GM08714 (cell line): ENCODE results near the gene KRT5.

Experiments
- H3K4me3 ChIP-seq: fragments of 200-500 bp; sonication (Bioruptor generic); 2 replicates; pipeline ENCODE4 v1.5.1; 2014; ENCODE audit warnings: mild to moderate bottlenecking, low read length, inconsistent platforms
- ZNF274 ChIP-seq: IDR thresholded peaks from 2 replicates; pipeline ENCODE4 v1.6.1; 2012; ENCODE audit warnings: mild to moderate bottlenecking, low read depth, low read length

The KRT5 gene

DNA sequence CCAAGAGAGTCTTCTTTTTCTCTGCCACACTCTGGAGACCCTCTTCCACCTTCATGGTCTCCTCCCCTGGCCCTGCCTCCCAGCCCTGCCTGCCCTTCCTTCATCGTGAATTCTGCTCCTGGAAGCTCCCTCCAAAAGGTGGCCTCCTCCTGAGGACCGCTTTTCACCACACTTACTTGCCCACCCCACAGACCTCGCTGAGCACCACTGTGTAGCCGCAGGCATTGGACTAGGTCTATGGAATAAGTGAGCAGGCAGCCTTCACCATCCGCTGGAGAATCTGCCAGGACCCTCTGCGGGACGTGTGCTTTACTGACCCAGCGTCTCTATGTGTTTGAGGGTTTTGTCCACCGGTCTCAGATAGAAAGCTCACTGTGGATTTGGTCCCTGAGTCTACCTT lies 9.7 kb upstream of the KRT5 start:
- no peak overlapping the region for H3K4me3 ChIP-seq
- TF ChIP-seq ZNF274: no peak

GRCh38 chr12:52529417-52529816 lies 9.2 kb upstream of the KRT5 start:
- H3K4me3 ChIP-seq: no peak overlapping the region
- TF ChIP-seq ZNF274: no peak

DNA sequence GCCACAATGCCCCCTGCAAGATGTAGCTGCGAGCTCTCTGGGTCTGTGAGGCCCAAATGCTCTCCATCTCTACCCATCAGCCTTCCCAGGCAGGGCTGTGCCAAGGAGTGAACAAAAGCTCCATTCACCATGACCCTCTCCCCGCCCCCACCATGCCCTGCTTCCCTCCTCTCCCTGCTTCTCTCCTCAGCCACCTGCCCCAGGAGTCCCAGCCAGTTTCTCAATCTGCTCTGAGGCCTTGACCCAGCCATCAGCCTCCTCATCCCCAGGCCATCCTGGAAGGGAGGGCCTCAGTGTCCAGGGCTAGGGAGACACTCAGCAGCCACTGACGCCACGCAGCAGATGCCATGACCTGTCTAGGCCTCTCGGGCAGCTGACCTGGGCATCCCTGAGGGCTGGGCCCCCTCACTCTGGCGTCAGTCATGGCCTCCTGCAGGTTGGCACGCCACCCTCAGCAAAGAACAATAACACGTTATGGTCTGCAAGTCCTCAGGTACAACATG lies 8.5 kb upstream of the KRT5 start:
- TF ChIP-seq ZNF274: no peak
- H3K4me3 ChIP-seq: no peak overlapping the region

DNA sequence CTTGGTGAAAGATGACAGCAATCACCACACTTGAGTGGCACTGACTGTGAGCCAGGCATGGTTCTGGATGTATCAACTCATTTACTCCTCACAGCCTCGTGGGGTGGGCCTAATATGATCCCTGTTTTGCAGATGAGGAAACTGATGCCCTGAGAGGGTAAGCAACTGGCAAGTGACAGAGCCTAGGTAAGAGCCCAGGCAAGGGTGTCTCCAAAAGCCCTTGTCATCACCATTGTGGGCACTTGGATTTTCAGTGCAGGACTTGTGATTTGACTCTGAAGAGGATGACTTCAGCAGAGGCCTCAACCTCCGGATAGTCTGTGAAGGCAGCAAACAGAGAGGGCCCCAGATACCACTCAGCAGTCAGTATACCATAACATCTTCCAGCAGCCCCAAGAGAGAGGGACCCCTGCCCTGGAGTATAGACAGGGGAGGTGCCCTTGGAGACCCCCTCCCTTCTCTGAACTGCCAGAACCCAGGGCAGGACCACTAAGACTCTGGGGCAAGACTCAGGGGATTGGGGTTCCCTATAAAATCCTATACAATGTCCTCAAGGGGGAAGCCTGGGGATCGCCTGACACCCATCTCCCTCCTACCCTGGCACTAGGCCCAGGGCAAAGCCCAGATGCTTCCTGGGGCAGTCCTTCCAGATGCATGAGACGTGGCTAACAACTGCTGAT lies 7.1 kb upstream of the KRT5 start:
- no peak overlapping the region for H3K4me3 ChIP-seq
- no peak for TF ChIP-seq ZNF274

GRCh38 chr12:52526511-52526951 lies 6.3 kb upstream of the KRT5 start:
- TF ChIP-seq ZNF274: no peak
- H3K4me3 ChIP-seq: no peak overlapping the region

DNA sequence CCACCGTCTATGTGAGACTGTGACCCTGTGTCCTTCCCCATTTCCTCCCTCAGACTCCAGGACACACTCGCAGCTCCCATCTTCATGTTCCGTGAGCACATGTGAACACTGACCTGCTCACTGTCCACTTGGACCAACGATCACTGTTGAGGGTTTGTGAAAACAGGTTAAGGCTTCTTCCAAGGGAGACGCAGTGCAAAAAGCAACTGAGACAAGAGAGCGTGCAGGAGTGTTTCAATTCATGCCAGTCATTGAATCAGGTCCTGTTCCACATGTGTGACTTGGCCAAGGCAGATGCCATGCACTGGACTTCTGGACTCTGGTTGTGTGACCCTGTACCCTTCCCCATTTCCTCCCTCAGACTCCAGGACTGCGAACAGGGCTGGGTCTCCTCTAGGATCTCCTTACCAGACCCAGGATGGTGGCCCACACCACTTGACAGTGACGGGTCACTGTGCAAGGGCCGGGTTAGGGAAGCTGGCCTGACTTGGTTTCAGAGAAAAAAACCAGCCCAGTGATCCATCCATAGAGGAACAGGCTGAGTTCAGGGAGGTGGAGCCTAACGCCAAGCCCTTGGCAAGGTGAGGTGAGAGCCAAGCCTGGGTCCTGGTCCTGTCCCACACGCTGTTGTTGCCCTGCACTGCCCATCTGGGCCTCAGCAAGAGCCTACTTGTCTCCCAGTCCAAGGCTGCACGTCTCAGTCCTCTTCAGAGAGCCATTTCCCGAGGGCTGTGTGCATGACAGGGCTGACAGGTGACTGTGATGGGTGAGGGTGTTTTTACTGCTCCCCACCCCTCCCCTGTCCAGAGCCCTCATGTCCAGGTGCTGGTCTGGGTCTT lies 5.7 kb upstream of the KRT5 start:
- TF ChIP-seq ZNF274: no peak
- H3K4me3 ChIP-seq: no peak overlapping the region

- TF ChIP-seq ZNF274: no peak
- H3K4me3 ChIP-seq: no peak overlapping the region
These were observed 4.9 kb upstream of the KRT5 start for GRCh38 chr12:52524898-52525591.

DNA sequence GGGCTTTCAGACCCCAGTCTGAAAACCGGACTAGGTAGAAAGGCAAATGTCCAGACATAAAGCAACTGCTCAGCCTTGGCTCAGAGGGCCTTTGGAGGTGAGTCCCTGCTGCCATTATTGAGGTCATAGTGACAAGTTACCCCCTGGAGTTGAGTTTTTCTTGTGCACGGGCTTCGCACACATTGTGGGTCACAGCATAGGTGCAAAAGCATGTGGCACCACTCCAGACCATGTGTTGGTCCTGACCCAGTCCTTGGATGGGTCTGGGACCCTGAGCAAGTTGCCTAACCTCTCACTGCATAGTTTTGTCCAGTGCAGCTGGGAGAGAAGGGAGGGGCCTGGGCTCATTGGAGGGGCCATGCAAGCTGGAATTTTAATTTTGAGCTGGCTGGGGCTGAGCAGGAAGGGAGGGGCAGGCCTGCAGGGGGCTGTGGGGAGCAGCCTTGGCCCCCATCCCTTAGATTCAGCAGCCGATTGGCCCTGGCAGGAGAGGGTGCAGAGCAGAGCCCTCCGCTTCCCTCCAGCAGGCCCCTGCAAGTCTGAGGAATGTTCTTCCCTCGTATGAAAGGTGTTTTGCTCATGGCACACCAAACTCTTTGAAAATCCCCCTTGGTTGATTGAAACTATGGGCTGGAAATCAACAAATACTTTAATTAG lies 4.2 kb upstream of the KRT5 start:
- no peak for TF ChIP-seq ZNF274

GRCh38 chr12:52523824-52524223 lies 3.6 kb upstream of the KRT5 start:
- no peak for TF ChIP-seq ZNF274
- H3K4me3 ChIP-seq: no peak overlapping the region

More for the DNA sequence above, 4.2 kb upstream of the KRT5 start:
- no peak overlapping the region for H3K4me3 ChIP-seq

DNA sequence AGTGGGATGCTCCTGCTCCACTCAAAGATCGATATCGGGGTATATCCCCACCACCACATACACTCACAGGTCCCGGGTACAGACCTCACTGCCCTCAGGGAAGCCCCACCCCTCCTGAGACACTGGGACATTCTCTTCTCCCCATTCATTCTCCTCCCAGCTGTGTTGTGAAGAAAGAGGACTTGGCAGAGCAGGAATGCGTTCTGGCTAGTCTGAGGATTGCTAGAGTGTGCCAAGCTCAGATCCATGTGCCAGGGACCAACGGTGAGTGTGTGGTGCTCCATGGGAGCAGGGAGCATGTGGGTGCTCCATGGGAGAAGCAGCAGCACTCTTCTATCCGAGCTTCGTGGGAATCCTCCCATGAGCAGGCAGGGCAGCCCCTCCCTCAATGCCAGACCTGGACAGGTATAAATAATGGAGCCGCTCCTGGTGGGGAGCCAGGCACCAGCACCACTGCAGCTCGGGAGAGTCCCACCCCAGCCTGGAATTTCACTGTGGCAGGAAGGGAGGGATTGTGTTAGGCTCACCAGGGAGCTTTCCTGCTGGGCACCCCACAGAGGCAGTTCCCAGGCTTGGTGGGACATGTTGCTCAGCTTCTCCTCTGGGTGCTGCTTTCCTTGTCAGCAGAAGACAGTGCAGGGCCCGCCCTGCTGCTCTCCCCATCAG lies 2.3 kb upstream of the KRT5 start:
- TF ChIP-seq ZNF274: no peak
- no peak overlapping the region for H3K4me3 ChIP-seq

DNA sequence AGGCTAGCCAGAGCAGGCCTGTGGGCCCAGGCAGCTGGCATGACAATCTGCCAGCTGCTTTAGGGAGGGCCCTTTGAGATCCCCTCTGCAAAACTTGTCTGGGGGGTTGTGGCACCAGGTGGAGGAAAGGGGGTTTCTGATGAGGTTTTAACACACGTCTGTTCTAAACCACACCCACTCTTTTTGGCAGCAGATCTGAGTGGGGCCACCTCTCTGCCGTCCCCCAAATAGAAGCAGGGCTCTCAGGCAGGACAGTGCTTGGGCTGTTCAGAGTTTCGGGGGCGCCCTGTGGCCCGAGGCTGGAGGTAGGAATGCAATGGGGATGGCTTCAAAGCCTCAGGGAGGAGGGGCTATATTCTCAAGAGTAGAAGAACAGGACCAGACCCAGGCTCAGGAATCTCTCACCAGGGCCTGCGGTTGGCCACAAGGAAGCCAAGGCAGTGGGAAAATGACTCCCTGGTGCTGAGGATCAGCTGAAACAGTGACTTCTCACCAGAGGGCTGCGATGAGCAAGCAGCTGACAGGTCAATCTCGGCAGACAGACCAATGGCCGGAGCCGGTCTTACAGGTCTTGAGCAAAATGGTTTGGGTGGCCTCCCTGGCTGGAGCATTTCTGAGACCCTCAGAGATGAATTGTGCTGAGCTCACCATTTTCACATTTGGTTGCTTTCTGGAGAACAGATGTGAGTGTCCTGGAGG lies 1.5 kb upstream of the KRT5 start:
- no peak for TF ChIP-seq ZNF274

DNA sequence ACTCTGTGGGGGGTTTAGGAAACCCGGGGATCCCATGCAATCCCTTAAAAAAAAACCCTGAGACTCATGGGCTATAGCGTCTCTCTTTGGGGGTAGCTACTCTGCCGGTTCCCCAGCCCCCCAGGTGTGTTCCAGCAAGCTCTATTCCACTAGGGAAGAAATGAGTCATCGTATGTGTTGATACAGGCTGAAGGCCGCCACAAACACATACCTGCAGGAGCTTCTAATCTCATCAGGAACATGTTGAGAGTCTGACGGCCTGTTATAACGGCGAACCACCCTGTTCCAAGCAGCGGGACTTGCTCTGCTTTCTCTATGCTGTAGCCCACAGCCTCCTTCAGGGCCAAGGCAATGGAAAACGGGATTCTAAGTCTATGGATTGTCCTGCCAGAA lies 977 bp upstream of the KRT5 start:
- TF ChIP-seq ZNF274: no peak
- H3K4me3 ChIP-seq: no peak overlapping the region

More for the DNA sequence above, 1.5 kb upstream of the KRT5 start:
- H3K4me3 ChIP-seq: no peak overlapping the region

DNA sequence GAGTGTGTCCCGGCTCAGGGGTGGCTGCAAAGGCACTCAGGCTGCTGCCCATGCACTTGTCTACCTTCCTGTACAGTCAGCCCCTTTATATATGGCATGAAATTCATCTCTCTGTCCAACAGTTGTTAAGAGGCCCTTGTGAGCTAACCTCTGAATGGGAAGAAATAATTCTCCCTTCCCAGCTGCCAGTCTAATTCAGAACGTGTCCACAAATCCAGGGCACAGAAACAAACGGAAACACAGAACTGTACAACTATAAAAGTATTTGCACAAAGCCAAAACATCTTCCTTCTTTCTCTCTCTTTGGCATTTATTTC lies 849 bp downstream of the KRT5 start:
- H3K4me3 ChIP-seq: no peak overlapping the region
- no peak for TF ChIP-seq ZNF274
